SIG-M5 (cell line): ENCODE data around the gene FASTK.

Experiments
- DNase-seq: peaks from one replicate; lab custom pipeline; 2025; lab: John Stamatoyannopoulos, UW

FASTK gene

GRCh38 chr7:151065516-151065915 is 15.1 kb downstream of the FASTK start:
- no peak for DNase-seq

- no peak for DNase-seq
Observed at GRCh38 chr7:151064993-151065392, 15.6 kb downstream of the FASTK start.

- DNase-seq, result no peak
Observed at GRCh38 chr7:151064454-151064853, 16.2 kb downstream of the FASTK start.

- DNase-seq, result no peak
Observed at GRCh38 chr7:151063212-151063561, 17.4 kb downstream of the FASTK start.

GRCh38 chr7:151062399-151063211 is 18.0 kb downstream of the FASTK start:
- DNase-seq, result no peak

- no peak for DNase-seq
Observed at GRCh38 chr7:151062111-151062398, 18.6 kb downstream of the FASTK start.

GRCh38 chr7:151061213-151062110 is 19.1 kb downstream of the FASTK start:
- no peak for DNase-seq

- no peak for DNase-seq
Observed at GRCh38 chr7:151060416-151061212, 20.0 kb downstream of the FASTK start.

GRCh38 chr7:151060113-151060415 is 20.5 kb downstream of the FASTK start:
- no peak for DNase-seq

GRCh38 chr7:151059367-151060112 is 21.1 kb downstream of the FASTK start, which contains the start of gene SLC4A2:
Gene SLC4A2, plus strand, starts transcription at chr7:151059589. Its CDS starts 2,399 bp downstream, at chr7:151061988.
- no peak for DNase-seq

- no peak for DNase-seq
Observed at GRCh38 chr7:151058781-151059366, 21.7 kb downstream of the FASTK start.

GRCh38 chr7:151057989-151058780 is 22.4 kb downstream of the FASTK start:
- DNase-seq, result peak; percentile 98

GRCh38 chr7:151057506-151057988 is 23.1 kb downstream of the FASTK start, which contains the start of gene CDK5:
Gene CDK5, minus strand, starts transcription at chr7:151057897. Its CDS starts 49 bp downstream, at chr7:151057848.
- no peak for DNase-seq

- no peak for DNase-seq
Observed at GRCh38 chr7:151056666-151057505, 23.7 kb downstream of the FASTK start.

- DNase-seq, result no peak
Observed at GRCh38 chr7:151056283-151056665, 24.3 kb downstream of the FASTK start.

GRCh38 chr7:151053751-151054150 is 26.9 kb downstream of the FASTK start:
- no peak for DNase-seq

- DNase-seq, result no peak
Observed at GRCh38 chr7:151053096-151053495, 27.5 kb downstream of the FASTK start.

- no peak for DNase-seq
Observed at GRCh38 chr7:151051108-151051507, 29.5 kb downstream of the FASTK start.

GRCh38 chr7:151048911-151049463 is 31.6 kb downstream of the FASTK start:
- DNase-seq, result no peak
